ENCODE results near the gene NSG1.
"Not testable (repeated sequence)": the region's sequence is repeated elsewhere in the genome, so short reads cannot be mapped to it uniquely, and the experiment has no call there.

The NSG1 gene

GRCh38 chr4:4437798-4438470, 51.0 kb downstream of the NSG1 start:
- DNase-seq = no peak

- no peak for DNase-seq
Measured at GRCh38 chr4:4438891-4439290, 52.0 kb downstream of the NSG1 start.

- no peak for DNase-seq
Measured at GRCh38 chr4:4439782-4440181, 52.9 kb downstream of the NSG1 start.

GRCh38 chr4:4440333-4441061, 53.6 kb downstream of the NSG1 start:
- DNase-seq = no peak

- no peak for DNase-seq
Measured at GRCh38 chr4:4443821-4444220, 56.9 kb downstream of the NSG1 start.

GRCh38 chr4:4446434-4446833, 59.5 kb downstream of the NSG1 start:
- no peak for DNase-seq

- no peak for DNase-seq
Measured at GRCh38 chr4:4455210-4455865, 68.4 kb downstream of the NSG1 start.

- no peak for DNase-seq
Measured at GRCh38 chr4:4456351-4456750, 69.4 kb downstream of the NSG1 start.

- DNase-seq = no peak
Measured at GRCh38 chr4:4456816-4457578, 70.1 kb downstream of the NSG1 start.

GRCh38 chr4:4457803-4458553, 71.1 kb downstream of the NSG1 start:
- no peak for DNase-seq

GRCh38 chr4:4459181-4459580, 72.3 kb downstream of the NSG1 start:
- no peak for DNase-seq

GRCh38 chr4:4460759-4461158, 73.9 kb downstream of the NSG1 start:
- DNase-seq = no peak

- no peak for DNase-seq
Measured at GRCh38 chr4:4461178-4461577, 74.3 kb downstream of the NSG1 start.

GRCh38 chr4:4461850-4462249, 74.9 kb downstream of the NSG1 start:
- DNase-seq = peak; percentile 76

GRCh38 chr4:4462970-4463369, 76.1 kb downstream of the NSG1 start:
- DNase-seq = peak; percentile 5

GRCh38 chr4:4465238-4465637, 78.3 kb downstream of the NSG1 start:
- DNase-seq = not testable (repeated sequence)
